HG03095 (cell line): ENCODE measurements around the gene TMTC2.
A peak's percentile ranks its signal among the peaks of the same experiment; 100 is the strongest.

Source experiments
- ATAC-seq: cut with Tn5 transposase; IDR thresholded peaks from one replicate; pipeline ENCODE4 v1.9.1; 2021; ENCODE audit warnings: moderate library complexity; ENCODE audit not compliant: unreplicated experiment

The TMTC2 gene

GRCh38 chr12:83003026-83003425 lies 316.3 kb downstream of the TMTC2 start:
- no peak for ATAC-seq

- peak; percentile 68 for ATAC-seq
These were observed 319.0 kb downstream of the TMTC2 start for GRCh38 chr12:83005534-83006197.

- ATAC-seq = no peak
These were observed 322.0 kb downstream of the TMTC2 start for GRCh38 chr12:83008703-83009102.

GRCh38 chr12:83010169-83010804 lies 323.6 kb downstream of the TMTC2 start:
- ATAC-seq = no peak

GRCh38 chr12:83015390-83016217 lies 328.9 kb downstream of the TMTC2 start:
- ATAC-seq = no peak

- ATAC-seq = no peak
These were observed 329.6 kb downstream of the TMTC2 start for GRCh38 chr12:83016218-83016835.

GRCh38 chr12:83016991-83017390 lies 330.3 kb downstream of the TMTC2 start:
- no peak for ATAC-seq

- ATAC-seq = no peak
These were observed 331.4 kb downstream of the TMTC2 start for GRCh38 chr12:83018088-83018487.

- ATAC-seq = no peak
These were observed 340.5 kb downstream of the TMTC2 start for GRCh38 chr12:83027021-83027723.

GRCh38 chr12:83031196-83031595 lies 344.5 kb downstream of the TMTC2 start:
- ATAC-seq = no peak

GRCh38 chr12:83036847-83037246 lies 350.1 kb downstream of the TMTC2 start:
- ATAC-seq = no peak

GRCh38 chr12:83039413-83039812 lies 352.7 kb downstream of the TMTC2 start:
- no peak for ATAC-seq

- ATAC-seq = no peak
These were observed 353.6 kb downstream of the TMTC2 start for GRCh38 chr12:83040339-83040738.

GRCh38 chr12:83040991-83041390 lies 354.3 kb downstream of the TMTC2 start:
- no peak for ATAC-seq

- no peak for ATAC-seq
These were observed 355.9 kb downstream of the TMTC2 start for GRCh38 chr12:83042441-83043200.

- ATAC-seq = no peak
These were observed 358.0 kb downstream of the TMTC2 start for GRCh38 chr12:83044736-83045135.

GRCh38 chr12:83046019-83046418 lies 359.3 kb downstream of the TMTC2 start:
- ATAC-seq = no peak

GRCh38 chr12:83049306-83049705 lies 362.6 kb downstream of the TMTC2 start:
- ATAC-seq = no peak

- no peak for ATAC-seq
These were observed 366.3 kb downstream of the TMTC2 start for GRCh38 chr12:83052890-83053541.

- no peak for ATAC-seq
These were observed 370.7 kb downstream of the TMTC2 start for GRCh38 chr12:83057436-83057835.
